Measurements from ENCODE around the gene ZNF497. TPM values are rescaled to one million over a fixed set of nuclear protein-coding genes. Genes with fewer than 3 reads are reported as not detected.

Gene ZNF497
- total RNA-seq, 1 experiment from 2014 or later: 2.4 TPM

GRCh38 chr19:58332697-58333096 is 29.9 kb downstream of the ZNF497 start:
- no peak for TF ChIP-seq CTCF (IDR thresholded peaks at IDR 0.05; ENCODE audit: unreplicated experiment)
- intact Hi-C loops (cut with micrococcal nuclease; ENCODE audit: unreplicated experiment): no loop called here
- H3K9me3 Mint-ChIP-seq (ENCODE audit: low read depth, unreplicated experiment): no peaks in the 10 kb centered on the region
- DNase-seq: no peak
- H3K36me3 Mint-ChIP-seq (ENCODE audit: insufficient read depth, unreplicated experiment): peaks cover under 1% of the 10 kb centered on the region
- no TSS peak for BruUV-seq (replicated peaks)
- CTCF ChIA-PET: interaction anchor here (0.6 kb wide), 1 partner anchor 15 kb away, joined by 3 read pairs; no protein-coding TSS in a partner anchor
- H3K27ac Mint-ChIP-seq (ENCODE audit: unreplicated experiment): no peak overlapping the region
- no peaks in the 10 kb centered on the region for H3K27me3 Mint-ChIP-seq (ENCODE audit: unreplicated experiment)
- no peak overlapping the region for H3K4me3 Mint-ChIP-seq (ENCODE audit: low read depth, unreplicated experiment)
- H3K4me1 Mint-ChIP-seq (ENCODE audit: low read depth, unreplicated experiment): peaks cover 16% of the 10 kb centered on the region

- no TSS peak for BruUV-seq (replicated peaks)
- no peak for TF ChIP-seq CTCF (IDR thresholded peaks at IDR 0.05; ENCODE audit: unreplicated experiment)
- no peak for DNase-seq
- Mint-ChIP-seq H3K36me3 (ENCODE audit: insufficient read depth, unreplicated experiment) (no peaks in the 10 kb centered on the region), H3K4me1 (ENCODE audit: low read depth, unreplicated experiment) (peaks cover 16% of the 10 kb centered on the region), H3K4me3 (ENCODE audit: low read depth, unreplicated experiment) (no peak overlapping the region), H3K27me3 (ENCODE audit: unreplicated experiment) (no peaks in the 10 kb centered on the region), H3K27ac (ENCODE audit: unreplicated experiment) (no peak overlapping the region), H3K9me3 (ENCODE audit: low read depth, unreplicated experiment) (no peaks in the 10 kb centered on the region)
- intact Hi-C loops (cut with micrococcal nuclease; ENCODE audit: unreplicated experiment): no loop called here
- CTCF ChIA-PET: interaction anchor here (0.5 to 1.0 kb wide), 2 partner anchors 10 to 32 kb away, joined by 4 to 5 read pairs; partner anchors contain the start of gene ZNF497
Measured at GRCh38 chr19:58330458-58330857, 32.1 kb downstream of the ZNF497 start.

- Mint-ChIP-seq H3K4me1 (ENCODE audit: low read depth, unreplicated experiment) (peaks cover 16% of the 10 kb centered on the region), H3K4me3 (ENCODE audit: low read depth, unreplicated experiment) (no peak overlapping the region), H3K27me3 (ENCODE audit: unreplicated experiment) (no peaks in the 10 kb centered on the region), H3K27ac (ENCODE audit: unreplicated experiment) (no peak overlapping the region), H3K36me3 (ENCODE audit: insufficient read depth, unreplicated experiment) (no peaks in the 10 kb centered on the region), H3K9me3 (ENCODE audit: low read depth, unreplicated experiment) (no peaks in the 10 kb centered on the region)
- CTCF ChIA-PET: no interaction called here
- DNase-seq: peak; percentile 30
- BruUV-seq (replicated peaks): no TSS peak
- intact Hi-C loops (cut with micrococcal nuclease; ENCODE audit: unreplicated experiment): no loop called here
- TF ChIP-seq CTCF (IDR thresholded peaks at IDR 0.05; ENCODE audit: unreplicated experiment): no peak
Measured at GRCh38 chr19:58328999-58329398, 33.6 kb downstream of the ZNF497 start.

GRCh38 chr19:58326914-58327726 is 35.4 kb downstream of the ZNF497 start, which contains the start of gene ZSCAN22:
Gene ZSCAN22, plus strand, starts transcription at chr19:58326994. Its CDS starts 7,809 bp downstream, at chr19:58334803.
- H3K4me1 Mint-ChIP-seq (ENCODE audit: low read depth, unreplicated experiment): peaks cover 16% of the 10 kb centered on the region
- intact Hi-C loops (cut with micrococcal nuclease; ENCODE audit: unreplicated experiment): loop anchor here (1.0 kb wide), 1 partner anchor 144 kb away; the partner anchor contains the start of gene ZNF274
- H3K27me3 Mint-ChIP-seq (ENCODE audit: unreplicated experiment): no peaks in the 10 kb centered on the region
- CTCF ChIA-PET: interaction anchor here (0.8 to 1.4 kb wide), 3 partner anchors 9 to 193 kb away, joined by 5 read pairs; partner anchors contain the start of gene ZBTB45
- BruUV-seq (replicated peaks): no TSS peak
- no peaks in the 10 kb centered on the region for H3K36me3 Mint-ChIP-seq (ENCODE audit: insufficient read depth, unreplicated experiment)
- no peak within 1 kb of the TSS for H3K4me3 Mint-ChIP-seq (ENCODE audit: low read depth, unreplicated experiment)
- peak; percentile 97 for DNase-seq
- TF ChIP-seq CTCF (IDR thresholded peaks at IDR 0.05; ENCODE audit: unreplicated experiment): no peak
- no peak within 1 kb of the TSS for H3K27ac Mint-ChIP-seq (ENCODE audit: unreplicated experiment)
- H3K9me3 Mint-ChIP-seq (ENCODE audit: low read depth, unreplicated experiment): peaks cover 3% of the 10 kb centered on the region

Data from Calu3 (cell line).